HEK293T (cell line): ENCODE data around the gene PAX4.

Experiments used
- CTCF ChIA-PET: fragments of 350-600 bp; formaldehyde crosslinking; extraction: SDS; loops from one replicate; lab custom pipeline; 2021; ENCODE audit warnings: antibody characterized with exemption, inconsistent platforms; lab: Yijun Ruan, JAX
- POLR2A ChIA-PET: fragments of 350-600 bp; formaldehyde crosslinking; extraction: SDS; loops from one replicate; lab custom pipeline; 2020; ENCODE audit warnings: antibody characterized with exemption, inconsistent platforms; lab: Yijun Ruan, JAX
- DNase-seq: peaks from one replicate; pipeline ENCODE4 v3.0.0; 2012; ENCODE audit warnings: mixed read lengths; ENCODE audit errors: extremely low spot score
- ARNT ChIP-seq: fragments of 450-650 bp; IDR thresholded peaks from 2 replicates; pipeline ENCODE4 v1.6.1; 2017; ENCODE audit warnings: mild to moderate bottlenecking
- BHLHE40 ChIP-seq: fragments of 450-650 bp; IDR thresholded peaks from 2 replicates; pipeline ENCODE4 v1.6.1; 2016; ENCODE audit warnings: mild to moderate bottlenecking, moderate library complexity, borderline replicate concordance
- CTBP1 ChIP-seq: fragments of 450-650 bp; IDR thresholded peaks from 2 replicates; pipeline ENCODE4 v1.6.1; 2016; ENCODE audit warnings: borderline replicate concordance
- ELF4 ChIP-seq: fragments of 450-650 bp; IDR thresholded peaks from 2 replicates; pipeline ENCODE4 v1.6.1; 2017; ENCODE audit warnings: antibody characterized with exemption
- FOXA1 ChIP-seq: fragments of 450-650 bp; IDR thresholded peaks from 2 replicates; pipeline ENCODE4 v1.6.1; 2016; ENCODE audit warnings: mild to moderate bottlenecking
- FOXK2 ChIP-seq: fragments of 450-650 bp; IDR thresholded peaks from 2 replicates; pipeline ENCODE4 v1.6.1; 2016; ENCODE audit warnings: mild to moderate bottlenecking
- FOXM1 ChIP-seq: fragments of 450-650 bp; IDR thresholded peaks from 2 replicates; pipeline ENCODE4 v1.6.1; 2017; ENCODE audit warnings: mild to moderate bottlenecking, borderline replicate concordance
- HDGF ChIP-seq: fragments of 450-650 bp; IDR thresholded peaks from 2 replicates; pipeline ENCODE4 v1.6.1; 2017; ENCODE audit warnings: antibody characterized with exemption, borderline replicate concordance
- L3MBTL2 ChIP-seq: fragments of 450-650 bp; conservative IDR thresholded peaks from 2 replicates; pipeline ENCODE4 v1.6.1; 2016; ENCODE audit warnings: mild to moderate bottlenecking
- LEF1 ChIP-seq: fragments of 450-650 bp; IDR thresholded peaks from 2 replicates; pipeline ENCODE4 v1.6.1; 2017; ENCODE audit warnings: mild to moderate bottlenecking, borderline replicate concordance
- NFRKB ChIP-seq: fragments of 450-650 bp; IDR thresholded peaks from 2 replicates; pipeline ENCODE4 v1.6.1; 2016; ENCODE audit warnings: mild to moderate bottlenecking, moderate library complexity
- SP1 ChIP-seq: fragments of 450-650 bp; IDR thresholded peaks from 2 replicates; pipeline ENCODE4 v1.6.1; 2017
- SUZ12 ChIP-seq: fragments of 450-650 bp; IDR thresholded peaks from 2 replicates; pipeline ENCODE4 v1.6.1; 2016; ENCODE audit warnings: mild to moderate bottlenecking
- TARDBP ChIP-seq: fragments of 450-650 bp; IDR thresholded peaks from 2 replicates; pipeline ENCODE4 v1.6.1; 2016
- ZNF384 ChIP-seq: fragments of 450-650 bp; IDR thresholded peaks from 2 replicates; pipeline ENCODE4 v1.6.1; 2016
- TF ChIP-seq, protein P1 (sequence below): fragments of 450-650 bp; IDR thresholded peaks from 2 replicates; pipeline ENCODE4 v1.6.1; 2016

The PAX4 gene

DNA sequence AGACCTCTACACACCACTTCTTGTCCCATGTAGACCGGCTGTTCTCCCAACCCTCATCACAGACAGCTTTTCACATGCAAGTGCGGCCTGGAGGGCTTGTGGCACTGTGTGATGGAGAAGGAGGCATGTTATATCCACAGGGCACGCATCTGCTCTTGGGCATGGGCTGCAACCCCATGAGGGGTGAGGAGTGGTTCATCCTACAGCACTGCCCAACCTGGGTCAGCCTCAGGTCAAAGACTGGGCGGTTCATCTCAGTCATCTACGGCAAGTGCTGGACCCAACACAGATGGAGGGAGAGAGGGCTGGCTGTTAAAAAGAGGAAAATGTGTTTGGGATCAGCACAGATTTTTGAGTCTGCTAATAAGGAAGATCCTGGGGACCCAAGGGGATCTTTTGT is 22.2 kb downstream of the PAX4 start:
- POLR2A ChIA-PET = no interaction called here
- TF ChIP-seq FOXM1 = no peak
- CTCF ChIA-PET = no interaction called here
- DNase-seq = no peak

DNA sequence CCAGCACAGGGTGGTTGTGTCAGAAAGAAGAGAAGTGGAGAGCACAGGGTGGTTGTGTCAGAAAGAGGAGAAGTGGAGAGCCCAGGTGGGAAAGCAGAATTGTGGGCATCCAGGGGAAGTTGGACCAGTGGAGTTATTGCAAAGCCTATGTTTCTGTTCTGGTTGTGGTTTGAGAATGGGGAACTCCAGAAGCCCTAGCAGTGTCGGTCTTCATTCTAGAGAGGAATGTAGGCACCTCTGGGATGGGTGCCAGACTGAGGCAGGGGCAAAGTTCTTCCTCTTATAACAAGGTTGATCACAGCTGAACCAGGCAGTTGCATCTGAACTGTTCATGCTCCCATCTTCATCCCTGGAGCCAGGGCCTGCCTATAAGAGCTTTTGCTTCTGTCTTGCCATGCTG is 23.5 kb downstream of the PAX4 start:
- no peak for DNase-seq
- POLR2A ChIA-PET = no interaction called here
- TF ChIP-seq ELF4 (no peak), FOXA1 (no peak), FOXM1 (no peak), TARDBP (no peak), CTBP1 (no peak), HDGF (no peak), LEF1 (no peak), L3MBTL2 (no peak), FOXK2 (no peak), SUZ12 (no peak), ARNT (no peak), BHLHE40 (no peak), NFRKB (no peak), SP1 (no peak), ZNF384 (no peak)
- TF ChIP-seq, protein P1, sequence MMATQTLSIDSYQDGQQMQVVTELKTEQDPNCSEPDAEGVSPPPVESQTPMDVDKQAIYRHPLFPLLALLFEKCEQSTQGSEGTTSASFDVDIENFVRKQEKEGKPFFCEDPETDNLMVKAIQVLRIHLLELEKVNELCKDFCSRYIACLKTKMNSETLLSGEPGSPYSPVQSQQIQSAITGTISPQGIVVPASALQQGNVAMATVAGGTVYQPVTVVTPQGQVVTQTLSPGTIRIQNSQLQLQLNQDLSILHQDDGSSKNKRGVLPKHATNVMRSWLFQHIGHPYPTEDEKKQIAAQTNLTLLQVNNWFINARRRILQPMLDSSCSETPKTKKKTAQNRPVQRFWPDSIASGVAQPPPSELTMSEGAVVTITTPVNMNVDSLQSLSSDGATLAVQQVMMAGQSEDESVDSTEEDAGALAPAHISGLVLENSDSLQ = no peak
- CTCF ChIA-PET = no interaction called here

DNA sequence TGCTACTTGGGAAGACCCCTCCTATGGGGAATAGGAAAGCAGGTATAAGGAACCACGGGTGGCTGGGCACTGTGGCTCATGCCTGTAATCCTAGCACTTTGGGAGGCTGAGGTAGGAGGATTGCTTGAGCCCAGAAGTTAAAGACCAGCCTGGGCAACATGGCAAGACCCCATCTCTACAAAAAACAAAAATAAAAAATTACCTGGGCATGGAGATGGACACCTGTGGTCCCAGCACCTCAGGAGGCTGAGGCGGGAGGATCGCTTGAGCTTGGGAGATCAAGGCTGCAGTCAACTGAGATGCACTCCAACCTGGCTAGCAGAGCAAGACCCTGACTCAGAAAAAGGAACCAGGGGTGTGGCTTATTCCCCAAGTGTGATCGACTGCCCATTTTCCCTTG is 25.4 kb downstream of the PAX4 start:
- ChIA-PET CTCF (interaction anchor here (0.6 kb wide), 1 partner anchor 421 kb away, joined by 3 read pairs; no protein-coding TSS in a partner anchor), POLR2A (no interaction called here)
- no peak for DNase-seq
- TF ChIP-seq, protein P1 = no peak
- no peak for TF ChIP-seq FOXA1
- TF ChIP-seq SUZ12 = no peak
- no peak for TF ChIP-seq FOXM1
- no peak for TF ChIP-seq ARNT

DNA sequence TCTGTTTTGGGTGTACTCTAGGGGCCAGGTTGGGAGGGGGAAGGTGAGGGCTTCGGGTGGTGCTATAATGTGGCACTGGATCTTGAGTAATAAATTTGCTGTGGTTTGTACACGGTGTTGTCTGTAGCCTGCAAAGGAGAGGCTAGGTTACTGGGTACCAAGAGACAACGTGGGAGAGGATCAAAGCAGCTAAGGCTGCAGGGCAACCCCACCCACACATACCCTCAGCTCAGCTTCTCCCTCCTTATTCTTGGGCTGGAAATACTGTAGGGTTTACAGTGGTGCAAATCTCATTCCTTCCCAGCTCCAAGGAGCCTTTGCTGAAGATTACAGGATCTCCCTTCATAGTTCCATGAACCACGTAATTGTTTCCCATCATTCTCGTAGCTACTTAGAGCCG is 26.4 kb downstream of the PAX4 start:
- no peak for DNase-seq
- POLR2A ChIA-PET = no interaction called here
- TF ChIP-seq, protein P1 = no peak
- CTCF ChIA-PET = no interaction called here

DNA sequence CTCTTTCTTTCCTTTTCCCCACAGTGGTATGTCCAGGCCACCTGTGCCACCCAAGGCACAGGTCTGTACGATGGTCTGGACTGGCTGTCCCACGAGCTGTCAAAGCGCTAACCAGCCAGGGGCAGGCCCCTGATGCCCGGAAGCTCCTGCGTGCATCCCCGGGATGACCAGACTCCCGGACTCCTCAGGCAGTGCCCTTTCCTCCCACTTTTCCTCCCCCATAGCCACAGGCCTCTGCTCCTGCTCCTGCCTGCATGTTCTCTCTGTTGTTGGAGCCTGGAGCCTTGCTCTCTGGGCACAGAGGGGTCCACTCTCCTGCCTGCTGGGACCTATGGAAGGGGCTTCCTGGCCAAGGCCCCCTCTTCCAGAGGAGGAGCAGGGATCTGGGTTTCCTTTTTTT is 26.8 kb downstream of the PAX4 start:
- CTCF ChIA-PET = no interaction called here
- POLR2A ChIA-PET = no interaction called here
- TF ChIP-seq TARDBP = no peak
- no peak for TF ChIP-seq BHLHE40
- no peak for TF ChIP-seq FOXK2
- no peak for TF ChIP-seq ARNT
- no peak for TF ChIP-seq L3MBTL2
- TF ChIP-seq ELF4 = no peak
- no peak for TF ChIP-seq FOXM1
- TF ChIP-seq SUZ12 = no peak
- no peak for TF ChIP-seq NFRKB
- DNase-seq = no peak

DNA sequence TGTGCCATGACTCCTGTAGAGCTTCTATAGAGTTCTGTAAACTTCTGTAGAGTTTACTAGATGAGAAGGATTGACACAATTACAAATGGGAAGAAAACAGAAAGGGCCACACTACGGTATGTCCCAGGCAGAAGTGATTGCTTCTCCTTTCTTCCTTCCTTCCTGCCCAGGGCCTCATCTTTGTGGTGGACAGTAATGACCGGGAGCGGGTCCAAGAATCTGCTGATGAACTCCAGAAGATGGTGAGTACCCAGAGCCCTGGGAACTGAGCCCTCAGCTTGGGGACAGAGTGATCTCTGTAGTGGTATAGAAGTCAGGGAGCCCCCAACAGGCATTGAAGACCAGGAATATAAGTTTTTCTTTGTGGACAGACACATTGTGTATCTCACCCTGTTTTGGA is 28.0 kb downstream of the PAX4 start:
- POLR2A ChIA-PET = no interaction called here
- no peak for TF ChIP-seq ELF4
- TF ChIP-seq ZNF384 = no peak
- no peak for TF ChIP-seq HDGF
- TF ChIP-seq ARNT = no peak
- no peak for TF ChIP-seq FOXA1
- no peak for TF ChIP-seq L3MBTL2
- TF ChIP-seq FOXK2 = no peak
- no peak for TF ChIP-seq BHLHE40
- TF ChIP-seq SP1 = no peak
- TF ChIP-seq TARDBP = no peak
- TF ChIP-seq LEF1 = no peak
- TF ChIP-seq SUZ12 = no peak
- CTCF ChIA-PET = no interaction called here
- DNase-seq = no peak

DNA sequence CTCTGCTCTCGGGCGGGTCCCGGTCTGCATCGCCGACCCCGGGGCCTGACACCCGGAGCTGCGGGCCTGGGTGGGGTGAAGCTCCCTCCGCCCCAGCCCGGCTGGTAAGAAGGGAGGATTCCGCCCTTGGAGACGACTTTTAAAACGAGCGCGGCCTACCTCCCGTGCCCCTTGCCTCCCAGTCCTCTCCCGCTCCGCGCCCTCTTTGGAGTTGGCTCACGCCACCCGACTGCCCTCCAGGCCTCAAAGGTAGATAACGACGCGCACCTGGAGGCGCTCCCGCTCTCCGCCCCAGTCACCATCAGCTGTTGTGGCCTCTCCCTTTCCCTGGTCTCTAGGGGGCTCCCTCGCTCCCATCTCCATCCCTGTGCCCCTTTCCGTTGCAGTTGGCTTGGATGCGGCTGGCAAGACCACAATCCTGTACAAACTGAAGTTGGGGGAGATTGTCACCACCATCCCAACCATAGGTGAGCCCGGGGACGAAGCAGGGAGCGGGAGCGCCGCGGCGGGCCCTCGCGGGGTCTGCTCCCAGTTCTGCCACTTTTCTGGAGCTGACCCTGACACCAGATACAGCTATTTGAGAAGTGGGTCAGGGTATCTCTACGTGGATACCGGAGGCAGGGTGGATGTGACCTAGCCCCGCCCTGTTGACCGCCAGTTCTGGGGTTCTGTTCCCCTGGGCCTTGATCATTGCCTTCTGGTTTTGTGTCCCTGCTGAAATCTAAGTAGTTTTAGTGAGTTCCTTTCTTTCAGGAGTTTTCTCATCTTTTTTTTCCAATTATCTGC is 29.1 kb downstream of the PAX4 start:
- ChIA-PET POLR2A (interaction anchor here (0.6 to 2.1 kb wide), 14 partner anchors 9 to 621 kb away, joined by 3 to 10 read pairs (median 3); no protein-coding TSS in a partner anchor), CTCF (interaction anchor here (0.7 to 1.3 kb wide), 3 partner anchors 16 to 306 kb away, joined by 3 to 6 read pairs (median 3); no protein-coding TSS in a partner anchor)
- TF ChIP-seq ELF4 = no peak
- peak; percentile 67; the same call in 1 of the 2 replicates for TF ChIP-seq CTBP1
- TF ChIP-seq SUZ12 = no peak
- peak; percentile 76 for TF ChIP-seq L3MBTL2
- TF ChIP-seq, protein P1 = no peak
- no peak for TF ChIP-seq ARNT
- no peak for TF ChIP-seq FOXM1
- peak; percentile 65 for DNase-seq
